ENCODE data around the gene KRT15.

KRT15 gene

DNA sequence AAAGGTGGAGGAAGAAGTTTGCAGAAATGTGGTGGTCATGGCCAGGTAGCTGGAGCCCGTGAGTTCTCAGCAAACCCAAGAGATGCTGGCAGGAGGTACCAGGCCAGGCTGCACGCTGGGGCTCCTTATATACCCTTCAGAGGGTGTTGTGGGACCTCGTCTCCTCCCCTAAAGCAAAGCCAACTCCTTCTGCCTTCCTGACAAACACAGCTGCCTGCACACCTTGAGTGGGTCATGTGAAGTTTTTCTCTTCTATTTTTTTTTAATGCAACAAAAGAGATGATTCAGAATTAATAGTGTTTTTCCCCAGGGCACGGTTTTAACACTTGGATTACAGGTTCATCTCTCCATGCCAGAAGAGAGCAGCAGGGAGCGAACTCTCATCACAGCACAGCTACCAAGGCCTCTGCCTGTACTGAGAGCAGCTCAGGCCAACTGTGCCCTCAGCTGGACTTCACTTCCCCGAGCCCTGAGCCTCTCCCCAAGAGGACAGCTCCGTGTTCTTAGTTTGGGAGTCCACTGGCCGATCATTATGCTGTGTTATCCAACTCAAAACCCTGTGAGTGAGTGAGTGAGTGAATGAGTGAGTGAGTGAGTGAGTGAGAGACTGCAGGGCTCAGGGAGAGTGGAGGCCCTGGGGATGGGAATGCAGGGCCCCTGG, at the start of gene KRT15:
TSS of gene KRT15 (minus strand) at position 102 of the 661 bp plus-strand sequence. CDS start at position 39, 63 bp downstream.
- FAIRE-seq (no peak), DNase-seq (ENCODE audit: insufficient read length, low spot score) (no peak)
- TF ChIP-seq, protein P1, sequence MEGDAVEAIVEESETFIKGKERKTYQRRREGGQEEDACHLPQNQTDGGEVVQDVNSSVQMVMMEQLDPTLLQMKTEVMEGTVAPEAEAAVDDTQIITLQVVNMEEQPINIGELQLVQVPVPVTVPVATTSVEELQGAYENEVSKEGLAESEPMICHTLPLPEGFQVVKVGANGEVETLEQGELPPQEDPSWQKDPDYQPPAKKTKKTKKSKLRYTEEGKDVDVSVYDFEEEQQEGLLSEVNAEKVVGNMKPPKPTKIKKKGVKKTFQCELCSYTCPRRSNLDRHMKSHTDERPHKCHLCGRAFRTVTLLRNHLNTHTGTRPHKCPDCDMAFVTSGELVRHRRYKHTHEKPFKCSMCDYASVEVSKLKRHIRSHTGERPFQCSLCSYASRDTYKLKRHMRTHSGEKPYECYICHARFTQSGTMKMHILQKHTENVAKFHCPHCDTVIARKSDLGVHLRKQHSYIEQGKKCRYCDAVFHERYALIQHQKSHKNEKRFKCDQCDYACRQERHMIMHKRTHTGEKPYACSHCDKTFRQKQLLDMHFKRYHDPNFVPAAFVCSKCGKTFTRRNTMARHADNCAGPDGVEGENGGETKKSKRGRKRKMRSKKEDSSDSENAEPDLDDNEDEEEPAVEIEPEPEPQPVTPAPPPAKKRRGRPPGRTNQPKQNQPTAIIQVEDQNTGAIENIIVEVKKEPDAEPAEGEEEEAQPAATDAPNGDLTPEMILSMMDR (IDR thresholded peaks at IDR 0.05; ENCODE audit: insufficient read depth, missing control alignments) = no peak

DNA sequence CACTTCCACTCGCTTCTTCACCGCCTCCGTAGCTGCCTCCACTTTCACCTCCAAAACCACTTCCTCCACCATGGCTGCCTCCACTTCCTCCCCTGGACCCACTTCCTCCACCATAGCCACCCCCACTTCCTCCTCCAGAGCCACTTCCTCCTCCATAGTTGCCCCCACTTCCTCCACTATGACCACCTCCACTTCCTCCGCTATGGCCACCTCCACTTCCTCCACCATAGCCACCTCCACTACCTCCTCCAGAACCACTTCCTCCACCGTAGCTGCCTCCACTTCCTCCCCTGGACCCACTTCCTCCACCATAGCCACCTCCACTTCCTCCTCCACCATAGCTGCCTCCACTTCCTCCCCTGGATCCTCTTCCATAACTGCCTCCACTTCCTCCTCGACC, 48.6 kb upstream of the KRT15 start:
- FAIRE-seq (no peak), DNase-seq (ENCODE audit: insufficient read length, low spot score) (no peak)
- TF ChIP-seq, protein P1 (IDR thresholded peaks at IDR 0.05; ENCODE audit: insufficient read depth, missing control alignments) = no peak

DNA sequence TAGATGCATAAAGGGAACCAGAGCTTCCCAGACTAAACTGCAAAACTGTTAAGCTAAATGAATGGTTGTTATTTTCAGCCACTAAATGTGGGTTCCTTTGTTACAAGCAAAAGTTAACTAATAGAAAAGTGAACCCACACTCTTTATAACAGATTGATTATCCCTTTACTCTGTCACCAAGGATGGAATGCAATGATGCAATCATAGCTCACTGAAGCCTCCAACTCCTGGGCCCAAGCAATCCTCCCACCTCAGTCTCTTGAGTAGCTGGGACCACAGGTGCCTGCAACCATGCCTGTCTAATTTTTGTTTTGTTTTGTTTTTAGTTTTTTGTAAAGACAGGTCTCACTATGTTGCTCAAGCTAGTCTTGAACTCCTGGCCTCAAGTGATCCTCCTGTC, 46.6 kb upstream of the KRT15 start:
- no peak for DNase-seq (ENCODE audit: insufficient read length, low spot score)
- TF ChIP-seq, protein P1 (IDR thresholded peaks at IDR 0.05; ENCODE audit: insufficient read depth, missing control alignments) = no peak
- no peak for FAIRE-seq

DNA sequence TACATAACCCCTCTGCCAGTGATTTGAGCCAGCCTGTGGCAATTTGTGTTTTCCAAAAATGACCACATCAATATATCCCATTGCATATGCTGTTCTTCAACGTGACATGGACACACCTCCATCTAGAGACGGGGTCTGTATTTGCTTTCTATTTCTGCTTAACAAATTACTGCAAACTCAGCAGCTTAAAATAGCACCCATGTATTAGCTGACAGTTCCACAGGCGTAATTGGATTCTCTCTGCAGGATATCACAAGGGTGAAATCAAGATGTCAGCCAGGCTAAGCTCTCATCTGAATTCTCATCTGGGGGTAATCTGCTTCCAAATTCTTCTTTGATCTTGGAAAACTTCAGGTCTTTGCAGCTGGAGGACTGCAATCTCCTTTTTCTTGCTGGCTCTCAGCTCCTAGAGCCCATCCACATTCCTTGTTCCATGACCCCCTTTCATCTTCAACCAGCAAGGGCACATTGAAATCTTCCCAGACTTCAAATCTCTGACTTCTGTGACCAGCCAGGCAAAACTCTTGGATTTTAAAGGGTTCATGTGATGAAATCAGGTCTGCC, 45.0 kb upstream of the KRT15 start:
- TF ChIP-seq, protein P1 (IDR thresholded peaks at IDR 0.05; ENCODE audit: insufficient read depth, missing control alignments) = no peak
- DNase-seq (ENCODE audit: insufficient read length, low spot score) (no peak), FAIRE-seq (no peak)

DNA sequence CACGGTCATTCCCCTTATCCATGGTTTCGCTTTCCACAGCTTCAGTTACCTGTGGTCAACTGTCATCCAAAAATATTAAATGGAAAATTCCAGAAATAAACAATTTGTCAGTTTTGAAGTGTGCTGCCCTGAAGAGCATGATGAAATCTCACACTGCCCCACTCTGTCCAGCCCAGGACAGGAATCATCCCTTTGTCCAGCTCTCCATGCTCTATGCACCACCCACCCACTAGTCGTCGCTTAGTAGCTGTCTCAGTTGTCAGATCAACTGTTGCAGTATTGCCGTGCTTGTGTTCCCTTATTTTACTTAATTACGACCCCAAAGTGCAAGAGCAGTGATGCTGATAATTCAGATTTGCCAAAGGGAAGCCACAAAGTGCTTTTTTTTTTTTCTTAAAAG, 42.9 kb upstream of the KRT15 start:
- TF ChIP-seq, protein P1 (IDR thresholded peaks at IDR 0.05; ENCODE audit: insufficient read depth, missing control alignments) = no peak
- DNase-seq (ENCODE audit: insufficient read length, low spot score) (no peak), FAIRE-seq (no peak)

DNA sequence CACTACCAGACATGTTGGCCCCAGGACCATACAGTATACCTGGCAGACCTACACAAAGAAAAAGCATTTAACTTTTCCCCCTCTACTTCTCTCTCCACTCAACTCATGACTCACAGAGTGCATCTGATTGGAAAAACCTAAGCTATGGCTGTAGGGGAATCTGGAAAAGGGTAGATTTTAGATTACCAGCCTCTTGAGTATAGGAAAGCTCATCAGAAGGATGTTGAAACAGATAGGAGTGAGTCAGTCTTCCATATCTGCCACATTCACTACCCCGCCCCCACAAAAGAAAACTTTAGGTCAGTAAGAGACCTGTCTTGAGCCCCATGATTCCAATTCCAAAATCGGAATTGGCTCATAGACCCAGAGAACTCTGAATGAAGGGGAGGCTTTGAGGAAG, 40.9 kb upstream of the KRT15 start:
- DNase-seq (ENCODE audit: insufficient read length, low spot score) (no peak), FAIRE-seq (no peak)
- TF ChIP-seq, protein P1 (IDR thresholded peaks at IDR 0.05; ENCODE audit: insufficient read depth, missing control alignments) = no peak

DNA sequence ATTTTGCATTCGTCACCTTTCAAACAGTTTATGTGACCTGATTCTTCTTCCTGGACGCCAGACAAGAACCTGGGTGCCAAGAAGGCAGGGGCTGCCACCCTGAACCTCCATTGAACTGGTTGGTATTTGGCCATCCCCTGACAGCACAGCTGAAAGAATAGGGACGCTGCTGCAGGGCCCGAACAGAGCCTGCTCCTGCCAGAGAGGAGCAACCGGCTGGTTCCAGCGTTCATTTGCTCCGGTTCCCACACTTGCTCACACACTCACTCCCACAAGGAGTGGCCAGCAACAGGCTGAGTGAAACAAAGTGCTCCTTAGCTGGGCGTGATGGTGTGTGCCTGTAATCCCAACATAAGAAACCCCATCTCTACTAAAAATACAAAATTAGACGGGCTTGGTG, 38.2 kb upstream of the KRT15 start:
- FAIRE-seq (no peak), DNase-seq (ENCODE audit: insufficient read length, low spot score) (no peak)
- TF ChIP-seq, protein P1 (IDR thresholded peaks at IDR 0.05; ENCODE audit: insufficient read depth, missing control alignments) = no peak

Data from D721Med (cell line).